Activated T-helper 2 cell treated with anti-CD3 and anti-CD28 coated beads, Interferon-gamma antibody, Interleukin-2, Interleukin-4, amounts not matched to agents 10 μg/mL and 5 μg/mL and 100 μg/mL, durations not matched to agents 14 hours and 24 hours and 36 hours (primary cell): ENCODE measurements around the gene SEMA4D. TPM values are rescaled to one million over a fixed set of nuclear protein-coding genes. Genes with fewer than 3 reads are reported as not detected.

ENCODE experiments used
- DNase-seq: peaks from one replicate; pipeline ENCODE4 v3.0.0; 2021; ENCODE audit warnings: low spot score
- H3K27ac Mint-ChIP-seq: one replicate; pipeline ENCODE4 v1.8.0; 2021; ENCODE audit warnings: mixed read lengths
- H3K27me3 Mint-ChIP-seq: one replicate; pipeline ENCODE4 v1.8.0; 2021; ENCODE audit warnings: low read depth, mixed read lengths
- H3K36me3 Mint-ChIP-seq: one replicate; pipeline ENCODE4 v1.8.0; 2021; ENCODE audit warnings: low read depth, mixed read lengths
- H3K4me1 Mint-ChIP-seq: one replicate; pipeline ENCODE4 v1.8.0; 2021; ENCODE audit warnings: low read depth, mixed read lengths
- H3K4me3 Mint-ChIP-seq: one replicate; pipeline ENCODE4 v1.8.0; 2021; ENCODE audit warnings: low read depth, mild to moderate bottlenecking, moderate library complexity, mixed read lengths
- H3K9me3 Mint-ChIP-seq: one replicate; pipeline ENCODE4 v1.8.0; 2021; ENCODE audit warnings: mixed read lengths
- intact Hi-C: fragments of 100-400 bp; cut with micrococcal nuclease; formaldehyde crosslinking; loops from one replicate; pipeline ENCODE4 v1.15.1; 2023
- total RNA-seq: library from RNA; stranded (reverse); gene quantifications from 2 replicates; pipeline ENCODE4 v1.2.3, GENCODE V29; 2022

Gene SEMA4D
- total RNA-seq, 1 donor from 2014 or later = 317 TPM

DNA sequence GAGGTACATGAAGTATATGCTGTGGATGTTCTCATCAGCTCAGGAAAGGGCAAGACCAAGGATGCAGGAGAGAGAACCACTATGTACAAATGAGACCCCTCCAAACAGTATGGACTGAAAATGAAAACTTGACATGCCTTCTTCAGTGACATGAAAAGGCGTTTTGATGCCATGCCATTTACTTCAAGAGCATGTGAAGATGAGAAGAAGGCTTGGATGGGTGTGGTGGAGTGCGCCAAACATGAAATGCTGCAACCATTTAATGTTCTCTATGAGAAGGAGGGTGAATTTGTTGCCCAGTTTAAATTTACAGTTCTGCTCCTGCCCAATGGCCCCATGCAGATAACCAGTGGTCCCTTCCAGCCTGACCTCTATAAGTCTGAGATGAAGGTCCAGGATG, 47.7 kb downstream of the SEMA4D start:
- H3K27ac Mint-ChIP-seq = peak overlapping the region; percentile 82
- intact Hi-C loops = no loop called here
- no peak for DNase-seq
- no peaks in the 10 kb centered on the region for H3K9me3 Mint-ChIP-seq
- H3K4me1 Mint-ChIP-seq = peaks cover 74% of the 10 kb centered on the region
- H3K4me3 Mint-ChIP-seq = no peak overlapping the region
- H3K27me3 Mint-ChIP-seq = no peaks in the 10 kb centered on the region
- peaks cover 77% of the 10 kb centered on the region for H3K36me3 Mint-ChIP-seq

- no peak for DNase-seq
- Mint-ChIP-seq H3K36me3 (peaks cover 80% of the 10 kb centered on the region), H3K27me3 (no peaks in the 10 kb centered on the region), H3K27ac (peak overlapping the region; percentile 82), H3K4me1 (peaks cover 78% of the 10 kb centered on the region), H3K9me3 (no peaks in the 10 kb centered on the region), H3K4me3 (peak overlapping the region; percentile 37)
- intact Hi-C loops = loop anchor here (2.0 kb wide), 1 partner anchor 22 kb away; no protein-coding TSS in a partner anchor
Observed at GRCh38 chr9:89449261-89449671, 48.6 kb downstream of the SEMA4D start.

DNA sequence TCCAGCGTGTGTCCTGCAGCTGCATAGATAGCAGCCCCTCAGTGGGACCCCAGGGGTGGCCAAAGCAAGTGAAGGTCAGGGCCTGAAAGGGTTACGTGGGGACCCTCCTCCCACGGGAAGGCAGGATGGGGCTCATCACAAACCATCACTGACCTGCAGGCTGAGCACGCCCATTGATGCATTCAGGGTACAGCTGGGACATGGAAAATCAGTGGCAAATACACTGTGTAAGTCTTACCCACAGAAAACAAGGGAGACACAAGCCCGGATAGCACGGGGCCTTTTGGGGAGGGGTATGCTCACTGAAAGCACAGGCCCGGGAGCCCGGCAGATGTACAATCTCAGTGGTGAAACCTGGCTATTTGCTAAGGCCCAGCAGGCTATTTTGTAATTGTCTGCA, 49.1 kb downstream of the SEMA4D start:
- peak overlapping the region; percentile 17 for H3K4me3 Mint-ChIP-seq
- DNase-seq = no peak
- H3K9me3 Mint-ChIP-seq = no peaks in the 10 kb centered on the region
- H3K4me1 Mint-ChIP-seq = peaks cover 80% of the 10 kb centered on the region
- H3K27ac Mint-ChIP-seq = peak overlapping the region; percentile 90
- peaks cover 81% of the 10 kb centered on the region for H3K36me3 Mint-ChIP-seq
- no peaks in the 10 kb centered on the region for H3K27me3 Mint-ChIP-seq
- intact Hi-C loops = loop anchor here (2.0 kb wide), 1 partner anchor 22 kb away; no protein-coding TSS in a partner anchor

- H3K36me3 Mint-ChIP-seq = peaks cover 79% of the 10 kb centered on the region
- peak overlapping the region; percentile 26 for H3K4me3 Mint-ChIP-seq
- intact Hi-C loops = loop anchor here (2.0 kb wide), 1 partner anchor 22 kb away; no protein-coding TSS in a partner anchor
- no peaks in the 10 kb centered on the region for H3K9me3 Mint-ChIP-seq
- no peak for DNase-seq
- peaks cover 84% of the 10 kb centered on the region for H3K4me1 Mint-ChIP-seq
- H3K27ac Mint-ChIP-seq = peak overlapping the region; percentile 90
- H3K27me3 Mint-ChIP-seq = no peaks in the 10 kb centered on the region
Observed at GRCh38 chr9:89448381-89448780, 49.5 kb downstream of the SEMA4D start.

- peaks cover 72% of the 10 kb centered on the region for H3K36me3 Mint-ChIP-seq
- no peaks in the 10 kb centered on the region for H3K9me3 Mint-ChIP-seq
- peak overlapping the region; percentile 70 for H3K27ac Mint-ChIP-seq
- DNase-seq = no peak
- H3K4me3 Mint-ChIP-seq = no peak overlapping the region
- intact Hi-C loops = no loop called here
- peaks cover 82% of the 10 kb centered on the region for H3K4me1 Mint-ChIP-seq
- no peaks in the 10 kb centered on the region for H3K27me3 Mint-ChIP-seq
Observed at GRCh38 chr9:89447416-89447815, 50.5 kb downstream of the SEMA4D start.

- H3K27me3 Mint-ChIP-seq = no peaks in the 10 kb centered on the region
- intact Hi-C loops = no loop called here
- peaks cover 86% of the 10 kb centered on the region for H3K4me1 Mint-ChIP-seq
- H3K9me3 Mint-ChIP-seq = no peaks in the 10 kb centered on the region
- peak overlapping the region; percentile 70 for H3K27ac Mint-ChIP-seq
- no peak for DNase-seq
- H3K4me3 Mint-ChIP-seq = no peak overlapping the region
- peaks cover 75% of the 10 kb centered on the region for H3K36me3 Mint-ChIP-seq
Observed at GRCh38 chr9:89446961-89447310, 51.0 kb downstream of the SEMA4D start.

DNA sequence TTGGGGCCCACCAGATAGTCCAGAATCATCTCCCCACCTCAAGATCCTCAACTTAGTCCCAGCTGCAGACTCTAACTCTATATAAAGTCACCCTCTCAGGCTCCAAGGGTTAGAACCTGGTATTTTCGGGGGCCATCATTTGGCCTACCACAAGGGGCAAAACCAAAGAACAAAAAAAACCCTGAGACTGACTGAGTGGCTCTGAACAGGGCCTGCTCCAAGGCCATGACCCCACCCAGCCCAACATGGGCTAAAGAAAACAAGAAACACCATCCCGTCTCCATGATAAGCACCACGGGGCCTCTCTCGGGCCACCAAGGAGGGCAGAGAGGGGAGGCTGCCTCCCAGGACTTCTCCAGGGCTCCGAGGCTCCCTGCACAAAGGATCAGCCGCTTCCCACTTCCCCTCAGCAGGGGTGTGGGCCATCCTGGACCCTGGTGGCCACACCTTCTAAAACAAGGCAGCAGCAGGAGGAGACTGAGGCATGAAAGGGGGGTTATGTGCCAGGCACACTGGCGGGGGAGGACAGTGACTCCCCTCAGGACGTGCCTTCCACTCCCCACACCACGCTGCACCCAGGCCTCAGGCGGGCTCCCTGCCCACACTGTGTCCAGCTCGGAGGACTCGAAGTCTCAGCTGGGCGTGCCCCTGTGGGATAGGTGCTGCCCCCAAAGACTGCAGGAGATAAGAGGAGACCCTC, 51.5 kb downstream of the SEMA4D start:
- peaks cover 86% of the 10 kb centered on the region for H3K4me1 Mint-ChIP-seq
- H3K27ac Mint-ChIP-seq = peak overlapping the region; percentile 70
- H3K9me3 Mint-ChIP-seq = no peaks in the 10 kb centered on the region
- DNase-seq = no peak
- peaks cover 75% of the 10 kb centered on the region for H3K36me3 Mint-ChIP-seq
- H3K27me3 Mint-ChIP-seq = no peaks in the 10 kb centered on the region
- intact Hi-C loops = no loop called here
- no peak overlapping the region for H3K4me3 Mint-ChIP-seq

GRCh38 chr9:89445801-89446251, 52.1 kb downstream of the SEMA4D start:
- no peak for DNase-seq
- Mint-ChIP-seq H3K9me3 (no peaks in the 10 kb centered on the region), H3K27me3 (no peaks in the 10 kb centered on the region), H3K4me1 (peaks cover 86% of the 10 kb centered on the region), H3K4me3 (no peak overlapping the region), H3K36me3 (peaks cover 75% of the 10 kb centered on the region), H3K27ac (peak overlapping the region; percentile 70)
- intact Hi-C loops = no loop called here

- Mint-ChIP-seq H3K4me1 (peaks cover 87% of the 10 kb centered on the region), H3K4me3 (no peak overlapping the region), H3K9me3 (no peaks in the 10 kb centered on the region), H3K27ac (peak overlapping the region; percentile 85), H3K36me3 (peaks cover 76% of the 10 kb centered on the region), H3K27me3 (no peaks in the 10 kb centered on the region)
- intact Hi-C loops = no loop called here
- no peak for DNase-seq
Observed at GRCh38 chr9:89444925-89445765, 52.8 kb downstream of the SEMA4D start.

DNA sequence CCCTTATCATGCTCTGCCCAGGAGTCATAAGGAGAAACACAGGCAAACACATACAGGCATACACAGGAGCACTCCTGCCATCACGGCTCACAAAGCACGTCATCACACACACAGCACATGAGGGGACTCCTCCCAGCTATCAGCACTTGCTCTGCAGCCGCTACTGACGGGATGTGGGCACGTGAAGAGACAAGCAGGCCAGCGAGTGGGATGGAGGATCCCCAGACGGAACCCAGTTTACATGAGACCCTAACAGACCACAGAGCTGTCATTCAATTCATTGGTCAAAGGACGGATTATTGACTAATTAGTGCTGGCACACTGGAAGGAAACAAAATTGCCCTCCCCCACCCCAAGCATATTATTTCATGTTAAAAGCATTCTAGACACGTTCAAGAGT, 53.6 kb downstream of the SEMA4D start:
- Mint-ChIP-seq H3K36me3 (peaks cover 76% of the 10 kb centered on the region), H3K9me3 (no peaks in the 10 kb centered on the region), H3K27ac (peak overlapping the region; percentile 85), H3K27me3 (no peaks in the 10 kb centered on the region), H3K4me1 (peaks cover 87% of the 10 kb centered on the region), H3K4me3 (no peak overlapping the region)
- DNase-seq = no peak
- intact Hi-C loops = no loop called here

DNA sequence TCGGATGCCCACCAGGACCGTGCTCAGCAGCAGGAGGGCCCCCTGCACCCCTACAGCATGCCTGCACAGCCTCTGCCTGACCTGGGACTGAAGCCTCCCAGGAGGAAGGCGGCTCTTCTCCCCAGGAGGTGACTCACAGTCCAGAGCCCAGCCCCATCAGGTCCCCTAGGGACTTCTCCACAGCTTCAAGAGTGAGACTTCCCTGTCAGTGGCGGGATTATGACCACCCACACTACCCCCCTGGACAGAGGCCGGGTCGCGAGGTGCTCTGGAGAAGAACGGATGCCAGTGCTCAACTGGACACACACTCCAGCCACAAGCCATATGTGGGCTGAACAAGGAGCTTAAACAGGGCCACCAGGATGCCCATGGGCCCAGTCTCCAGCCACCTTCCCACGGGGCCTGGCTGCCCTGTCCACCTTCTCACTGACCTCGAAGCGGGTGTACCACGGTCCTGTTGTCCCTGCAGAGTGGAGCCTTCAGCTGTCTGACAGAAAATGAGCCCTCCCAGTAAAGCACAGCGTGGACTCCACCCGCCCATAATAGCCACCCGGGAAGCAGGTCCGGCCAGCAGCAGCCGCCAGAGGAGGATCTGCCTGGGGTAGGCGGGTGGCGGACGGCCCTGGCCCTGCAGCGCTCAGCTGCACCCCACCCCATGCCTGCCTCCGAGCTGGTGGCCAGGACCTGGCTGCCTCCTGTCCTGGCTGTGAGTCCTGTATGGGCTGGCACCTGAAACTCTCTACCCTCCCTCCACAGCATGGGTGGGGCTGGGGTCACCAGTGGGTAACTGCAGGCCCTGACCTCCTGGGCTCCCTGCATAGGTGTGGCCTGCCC, 54.7 kb downstream of the SEMA4D start:
- H3K4me3 Mint-ChIP-seq = no peak overlapping the region
- peaks cover 71% of the 10 kb centered on the region for H3K36me3 Mint-ChIP-seq
- intact Hi-C loops = no loop called here
- H3K27ac Mint-ChIP-seq = peak overlapping the region; percentile 64
- no peaks in the 10 kb centered on the region for H3K9me3 Mint-ChIP-seq
- no peaks in the 10 kb centered on the region for H3K27me3 Mint-ChIP-seq
- DNase-seq = no peak
- peaks cover 80% of the 10 kb centered on the region for H3K4me1 Mint-ChIP-seq

DNA sequence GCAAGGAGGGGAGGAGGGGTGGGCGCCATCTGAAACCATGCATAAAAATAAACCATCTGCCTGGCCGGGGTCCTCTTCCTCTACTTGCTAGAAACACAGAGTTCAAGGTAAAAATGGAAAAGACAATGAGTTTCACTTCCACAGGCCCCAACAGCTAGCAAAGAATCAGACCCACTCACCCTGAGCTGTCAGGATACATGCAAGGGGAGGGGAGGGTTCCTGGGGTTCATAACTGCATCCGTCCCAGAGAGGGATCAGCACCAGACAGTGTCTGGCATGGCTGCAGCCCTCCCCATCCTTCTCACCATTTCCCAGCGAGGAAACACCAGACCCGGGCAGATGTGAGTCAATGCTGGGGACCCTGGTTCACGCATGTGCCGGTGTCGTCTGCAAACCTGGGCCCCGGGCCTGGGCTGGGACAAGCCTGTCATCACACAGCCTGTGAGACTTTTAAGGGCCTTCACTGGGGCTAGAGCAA, 55.4 kb downstream of the SEMA4D start:
- Mint-ChIP-seq H3K36me3 (peaks cover 76% of the 10 kb centered on the region), H3K4me3 (no peak overlapping the region), H3K4me1 (peaks cover 83% of the 10 kb centered on the region), H3K9me3 (no peaks in the 10 kb centered on the region), H3K27ac (peak overlapping the region; percentile 64), H3K27me3 (no peaks in the 10 kb centered on the region)
- DNase-seq = no peak
- intact Hi-C loops = no loop called here
